Kidney (tissue), 14 donors: ENCODE measurements around the gene COL6A3. TPM values are rescaled to one million over a fixed set of nuclear protein-coding genes. Genes with fewer than 3 reads are reported as not detected.

Experiments used
- DNase-seq, 5 donors: peaks; one replicate each; pipeline ENCODE4 v3.0.0-alpha.2; 2013 to 2020
- FAIRE-seq: peaks from 2 replicates; lab custom pipeline; 2012; peaks lifted over from hg19 to GRCh38; lab: Jason Lieb, UNC
- H3K27ac ChIP-seq, 2 donors: one replicate each; pipeline ENCODE4 v1.7.0; 2013; ENCODE audit warnings: low read depth in 2 of 2, low read length in 2 of 2, inconsistent platforms in 1 of 2
- H3K27me3 ChIP-seq: one replicate; pipeline ENCODE4 v1.7.1; 2013; ENCODE audit warnings: low read length, inconsistent platforms; ENCODE audit not compliant: control insufficient read depth, insufficient read depth
- H3K36me3 ChIP-seq, 3 donors: one replicate each; pipeline versions ENCODE4 v1.7.0 to v1.7.1; 2013; ENCODE audit warnings: low read length in 3 of 3, control low read depth in 1 of 3, inconsistent platforms in 1 of 3; ENCODE audit not compliant: insufficient read depth in 3 of 3, control insufficient read depth in 2 of 3
- H3K4me1 ChIP-seq, 3 donors: one replicate each; pipeline versions ENCODE4 v1.7.0 to v1.7.1; 2013; ENCODE audit warnings: low read length in 3 of 3, inconsistent platforms in 1 of 3, low read depth in 1 of 3; ENCODE audit not compliant: control insufficient read depth in 2 of 3, insufficient read depth in 2 of 3
- H3K4me3 ChIP-seq, 3 donors: one replicate each; pipeline versions ENCODE4 v1.7.0 to v1.8.1; 2013; ENCODE audit warnings: low read length in 3 of 3, control low read depth in 1 of 3, inconsistent platforms in 1 of 3
- H3K9ac ChIP-seq, 3 donors: one replicate each; pipeline versions ENCODE4 v1.7.0 to v1.7.1; 2013; ENCODE audit warnings: low read length in 3 of 3, control low read depth in 1 of 3, inconsistent platforms in 1 of 3
- H3K9me3 ChIP-seq, 3 donors: one replicate each; pipeline versions ENCODE4 v1.7.0 to v1.7.1; 2013; ENCODE audit warnings: low read length in 3 of 3, control low read depth in 1 of 3, inconsistent platforms in 1 of 3; ENCODE audit not compliant: control insufficient read depth in 2 of 3, insufficient read depth in 1 of 3
- intact Hi-C: fragments of 100-400 bp; cut with DNase I; formaldehyde crosslinking; loops from one replicate; pipeline ENCODE4 v1.11.1; 2022
- polyA plus RNA-seq: library from polyadenylated mRNA; stranded (reverse); fragments of 350-450 nt; fragmentation: Illumina TruSeq; extraction: RNeasy Lipid Tissue Mini Kit (QIAGEN cat#74804); gene quantifications from one replicate; pipeline ENCODE4 v1.2.3, GENCODE V29; 2014; ENCODE audit warnings: low read depth, low replicate concordance; ENCODE audit not compliant: insufficient read depth
- total RNA-seq: library from RNA; stranded (reverse); fragmentation: NEBNext Ultra II Directional; extraction: Animal tissue kit (Norgen Biotek cat#: 25700); gene quantifications from one replicate; pipeline ENCODE4 v1.2.1, GENCODE V29; 2021
- TF ChIP-seq, protein P1 (sequence below): IDR thresholded peaks from 3 replicates; pipeline ENCODE4 v1.5.1; 2012; ENCODE audit warnings: mild to moderate bottlenecking, moderate library complexity, borderline replicate concordance; ENCODE audit not compliant: insufficient read depth; ENCODE audit errors: extremely low read depth
- donor health status: control.
- donor health status: control.
- donor health status: control.
- donor health status: control.
- donor health status: control.
- donor health status: DM: yes; HTN: yes; CAD: no.
- donor health status: Normal renal cell carcinoma (clear cell type).

The COL6A3 gene
- total and polyA plus RNA-seq, 2 donors from 2014 or later = 3.8 to 59.5 TPM

DNA sequence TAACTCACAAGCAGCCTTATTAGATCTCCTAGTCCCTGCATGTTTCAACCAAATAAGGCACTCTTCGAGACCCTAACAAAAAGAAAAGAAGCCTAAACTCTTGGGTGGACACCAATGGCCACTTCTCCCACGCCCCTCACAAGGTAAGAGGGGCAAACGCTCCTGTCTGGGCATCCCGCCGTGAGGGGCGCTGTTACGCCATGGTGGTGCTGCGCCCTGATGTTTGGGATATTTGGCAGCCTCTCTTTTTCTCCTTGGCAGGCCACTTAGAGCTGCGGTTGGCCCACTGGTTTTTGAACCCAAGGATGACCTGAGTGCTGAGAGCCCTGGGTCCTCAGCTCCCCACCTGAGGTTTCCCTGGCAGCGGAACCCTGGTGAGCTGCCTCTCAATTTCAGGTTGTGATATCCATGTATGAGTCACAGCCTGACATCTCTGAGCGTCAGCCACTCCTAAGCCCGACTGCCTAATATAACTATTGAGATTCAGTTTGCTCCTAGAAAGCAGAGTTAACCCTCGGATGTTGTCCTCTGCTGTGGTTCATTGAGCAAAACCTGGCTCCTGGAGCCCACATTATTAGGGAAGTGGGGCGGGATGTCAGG is 103.3 kb downstream of the COL6A3 start:
- H3K9me3 ChIP-seq = no peaks in the 10 kb centered on the region
- no peaks in the 10 kb centered on the region for H3K36me3 ChIP-seq
- H3K27ac ChIP-seq = no peak overlapping the region
- DNase-seq = no peak
- peaks cover 0 to 8% (median 2%) of the 10 kb centered on the region in 3 donors for H3K4me1 ChIP-seq
- H3K9ac ChIP-seq = no peak overlapping the region
- TF ChIP-seq, protein P1, sequence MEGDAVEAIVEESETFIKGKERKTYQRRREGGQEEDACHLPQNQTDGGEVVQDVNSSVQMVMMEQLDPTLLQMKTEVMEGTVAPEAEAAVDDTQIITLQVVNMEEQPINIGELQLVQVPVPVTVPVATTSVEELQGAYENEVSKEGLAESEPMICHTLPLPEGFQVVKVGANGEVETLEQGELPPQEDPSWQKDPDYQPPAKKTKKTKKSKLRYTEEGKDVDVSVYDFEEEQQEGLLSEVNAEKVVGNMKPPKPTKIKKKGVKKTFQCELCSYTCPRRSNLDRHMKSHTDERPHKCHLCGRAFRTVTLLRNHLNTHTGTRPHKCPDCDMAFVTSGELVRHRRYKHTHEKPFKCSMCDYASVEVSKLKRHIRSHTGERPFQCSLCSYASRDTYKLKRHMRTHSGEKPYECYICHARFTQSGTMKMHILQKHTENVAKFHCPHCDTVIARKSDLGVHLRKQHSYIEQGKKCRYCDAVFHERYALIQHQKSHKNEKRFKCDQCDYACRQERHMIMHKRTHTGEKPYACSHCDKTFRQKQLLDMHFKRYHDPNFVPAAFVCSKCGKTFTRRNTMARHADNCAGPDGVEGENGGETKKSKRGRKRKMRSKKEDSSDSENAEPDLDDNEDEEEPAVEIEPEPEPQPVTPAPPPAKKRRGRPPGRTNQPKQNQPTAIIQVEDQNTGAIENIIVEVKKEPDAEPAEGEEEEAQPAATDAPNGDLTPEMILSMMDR = no peak
- no peaks in the 10 kb centered on the region for H3K27me3 ChIP-seq
- no peak overlapping the region for H3K4me3 ChIP-seq
- intact Hi-C loops = no loop called here
- no peak for FAIRE-seq

DNA sequence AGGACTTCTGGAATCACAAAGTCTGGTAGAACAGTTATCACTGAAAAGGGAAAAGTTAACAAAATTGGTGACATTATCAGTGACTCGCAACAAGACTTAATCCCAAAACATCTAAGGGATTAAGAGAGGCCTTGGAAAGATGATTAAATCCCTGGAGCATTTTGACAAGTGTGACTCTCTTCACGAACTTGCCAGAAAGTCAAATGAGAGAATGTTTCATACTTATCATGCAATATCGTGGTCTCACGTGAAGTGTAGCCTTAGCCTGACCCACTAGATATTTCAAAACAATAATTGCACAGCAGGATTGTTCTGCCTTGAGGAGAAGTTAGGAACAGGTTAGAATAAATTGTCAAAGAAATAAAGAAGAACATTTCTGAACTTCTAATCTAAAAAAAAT is 104.5 kb downstream of the COL6A3 start:
- Histone ChIP-seq H3K9me3 (no peaks in the 10 kb centered on the region), H3K36me3 (no peaks in the 10 kb centered on the region), H3K4me3 (no peak overlapping the region), H3K9ac (no peak overlapping the region), H3K4me1 (peaks cover 0 to 8% (median 0%) of the 10 kb centered on the region in 3 donors), H3K27ac (no peak overlapping the region), H3K27me3 (no peaks in the 10 kb centered on the region)
- intact Hi-C loops = no loop called here
- DNase-seq (no peak), FAIRE-seq (no peak)
- TF ChIP-seq, protein P1 = no peak

DNA sequence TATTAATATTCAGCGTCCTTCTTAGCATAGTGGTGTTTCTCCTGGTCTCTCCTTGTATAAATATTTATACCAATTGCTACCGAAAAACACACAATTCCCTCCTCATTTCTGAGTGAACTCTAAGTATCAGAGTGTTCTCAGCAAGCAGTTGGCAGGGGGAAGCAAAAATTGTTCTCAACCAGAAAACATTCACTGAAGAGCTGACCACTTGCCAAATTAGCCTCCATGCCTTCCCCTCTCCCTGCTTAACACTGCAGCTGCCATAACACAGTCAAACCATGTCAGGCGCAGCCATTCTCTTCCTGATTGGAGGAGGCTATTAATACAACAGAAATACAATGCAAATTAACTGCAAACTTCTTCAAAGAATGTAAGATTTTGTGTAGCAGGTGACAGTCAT is 105.0 kb downstream of the COL6A3 start:
- FAIRE-seq (no peak), DNase-seq (no peak)
- no peak overlapping the region for H3K27ac ChIP-seq
- H3K27me3 ChIP-seq = no peaks in the 10 kb centered on the region
- intact Hi-C loops = no loop called here
- no peaks in the 10 kb centered on the region for H3K9me3 ChIP-seq
- TF ChIP-seq, protein P1 = no peak
- no peaks in the 10 kb centered on the region for H3K36me3 ChIP-seq
- H3K4me3 ChIP-seq = no peak overlapping the region
- peaks cover 0 to 8% (median 0%) of the 10 kb centered on the region in 3 donors for H3K4me1 ChIP-seq
- H3K9ac ChIP-seq = no peak overlapping the region

GRCh38 chr2:237307474-237307873 is 106.5 kb downstream of the COL6A3 start:
- Histone ChIP-seq H3K36me3 (no peaks in the 10 kb centered on the region), H3K27me3 (no peaks in the 10 kb centered on the region), H3K4me3 (no peak overlapping the region), H3K9ac (no peak overlapping the region), H3K27ac (no peak overlapping the region), H3K9me3 (no peaks in the 10 kb centered on the region), H3K4me1 (peaks cover 0 to 8% (median 0%) of the 10 kb centered on the region in 3 donors)
- TF ChIP-seq, protein P1 = no peak
- intact Hi-C loops = no loop called here
- FAIRE-seq (no peak), DNase-seq (no peak)
